Astrocyte of the spinal cord (primary cell): ENCODE data around the gene KCNK5.

ENCODE experiments used
- DNase-seq: peaks from one replicate; pipeline ENCODE4 v3.0.0; 2011; ENCODE audit warnings: low read depth, low spot score
- H3K4me3 ChIP-seq: 2 replicates; pipeline ENCODE4 v1.5.1; 2011; ENCODE audit warnings: low read depth, mild to moderate bottlenecking, low read length, moderate library complexity
- in situ Hi-C: cut with HindIII; loops from 2 replicates; pipeline ENCODE4 v1.10.0; 2017; ENCODE audit warnings: low sequenced_read_pairs
- TF ChIP-seq, protein P1 (sequence below): IDR thresholded peaks from 2 replicates; pipeline ENCODE4 v1.5.1; 2012; ENCODE audit warnings: low read depth, mild to moderate bottlenecking, low read length, inconsistent platforms

Gene KCNK5

DNA sequence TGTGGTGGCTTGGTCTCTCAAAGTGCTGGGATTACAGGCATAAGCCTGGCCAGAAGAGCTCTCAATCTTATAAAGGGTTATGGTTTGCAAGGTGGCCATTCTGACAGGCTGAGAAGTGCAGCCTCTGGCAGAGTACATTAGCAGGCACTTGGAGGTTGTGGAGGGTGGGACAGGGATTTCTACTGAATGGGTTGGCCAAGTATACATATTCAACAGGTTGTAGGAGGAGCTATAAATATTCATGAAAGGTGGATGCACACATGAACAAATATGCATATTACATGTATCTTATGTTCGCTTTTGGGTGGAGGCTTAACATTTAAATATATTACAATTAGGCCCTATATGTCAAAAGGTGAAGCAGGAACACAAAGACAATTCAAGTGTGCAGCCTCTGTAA, 20.0 kb upstream of the KCNK5 start:
- TF ChIP-seq, protein P1, sequence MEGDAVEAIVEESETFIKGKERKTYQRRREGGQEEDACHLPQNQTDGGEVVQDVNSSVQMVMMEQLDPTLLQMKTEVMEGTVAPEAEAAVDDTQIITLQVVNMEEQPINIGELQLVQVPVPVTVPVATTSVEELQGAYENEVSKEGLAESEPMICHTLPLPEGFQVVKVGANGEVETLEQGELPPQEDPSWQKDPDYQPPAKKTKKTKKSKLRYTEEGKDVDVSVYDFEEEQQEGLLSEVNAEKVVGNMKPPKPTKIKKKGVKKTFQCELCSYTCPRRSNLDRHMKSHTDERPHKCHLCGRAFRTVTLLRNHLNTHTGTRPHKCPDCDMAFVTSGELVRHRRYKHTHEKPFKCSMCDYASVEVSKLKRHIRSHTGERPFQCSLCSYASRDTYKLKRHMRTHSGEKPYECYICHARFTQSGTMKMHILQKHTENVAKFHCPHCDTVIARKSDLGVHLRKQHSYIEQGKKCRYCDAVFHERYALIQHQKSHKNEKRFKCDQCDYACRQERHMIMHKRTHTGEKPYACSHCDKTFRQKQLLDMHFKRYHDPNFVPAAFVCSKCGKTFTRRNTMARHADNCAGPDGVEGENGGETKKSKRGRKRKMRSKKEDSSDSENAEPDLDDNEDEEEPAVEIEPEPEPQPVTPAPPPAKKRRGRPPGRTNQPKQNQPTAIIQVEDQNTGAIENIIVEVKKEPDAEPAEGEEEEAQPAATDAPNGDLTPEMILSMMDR, result no peak
- DNase-seq, result no peak
- no peak overlapping the region for H3K4me3 ChIP-seq
- in situ Hi-C loops, result no loop called here

DNA sequence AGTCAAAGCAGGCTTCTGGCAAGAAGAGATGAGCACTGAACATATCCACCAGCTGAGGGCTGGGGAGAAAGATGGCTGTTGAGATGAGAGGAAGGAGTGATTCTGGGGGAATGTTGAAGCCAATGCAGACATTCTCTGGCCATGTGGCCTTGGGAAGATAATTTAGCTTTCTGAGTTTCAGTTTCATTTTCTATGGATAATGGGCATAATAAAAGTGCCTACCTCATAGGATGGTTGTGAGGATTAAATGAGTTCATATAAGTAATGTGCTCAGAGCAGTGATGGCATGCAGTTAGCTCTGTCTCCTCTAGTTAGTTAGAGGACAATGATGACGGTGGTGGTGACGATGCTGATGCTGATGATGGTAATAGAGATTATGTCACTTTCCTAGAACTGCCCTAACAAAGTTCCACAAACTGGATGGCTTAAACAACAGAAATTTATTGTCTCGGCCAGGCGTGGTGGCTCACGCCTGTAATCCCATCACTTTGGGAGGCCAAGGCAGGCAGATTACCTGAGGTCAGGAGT, 18.5 kb upstream of the KCNK5 start:
- no peak overlapping the region for H3K4me3 ChIP-seq
- TF ChIP-seq, protein P1, result no peak
- DNase-seq, result no peak
- in situ Hi-C loops, result no loop called here

DNA sequence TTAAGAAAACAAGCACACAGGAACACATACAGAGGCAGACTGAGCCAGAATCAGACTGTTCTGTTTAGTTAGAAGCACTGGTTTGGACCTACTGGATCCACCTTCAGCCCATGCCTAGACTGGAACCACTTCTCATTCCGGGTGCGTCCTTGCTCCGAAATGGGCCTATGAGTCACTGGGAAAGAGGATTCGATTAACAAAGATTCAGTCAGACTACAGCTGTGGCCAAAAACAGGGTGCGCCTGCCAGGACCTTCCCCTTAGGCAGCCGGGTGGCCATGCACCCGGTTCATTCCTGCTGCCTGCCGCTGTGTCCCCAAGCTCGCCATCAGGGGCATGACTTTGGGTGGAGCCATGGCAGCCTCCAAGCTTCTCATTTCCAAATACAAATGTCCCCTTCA, 14.5 kb upstream of the KCNK5 start:
- DNase-seq, result no peak
- TF ChIP-seq, protein P1, result no peak
- no peak overlapping the region for H3K4me3 ChIP-seq
- in situ Hi-C loops, result no loop called here

DNA sequence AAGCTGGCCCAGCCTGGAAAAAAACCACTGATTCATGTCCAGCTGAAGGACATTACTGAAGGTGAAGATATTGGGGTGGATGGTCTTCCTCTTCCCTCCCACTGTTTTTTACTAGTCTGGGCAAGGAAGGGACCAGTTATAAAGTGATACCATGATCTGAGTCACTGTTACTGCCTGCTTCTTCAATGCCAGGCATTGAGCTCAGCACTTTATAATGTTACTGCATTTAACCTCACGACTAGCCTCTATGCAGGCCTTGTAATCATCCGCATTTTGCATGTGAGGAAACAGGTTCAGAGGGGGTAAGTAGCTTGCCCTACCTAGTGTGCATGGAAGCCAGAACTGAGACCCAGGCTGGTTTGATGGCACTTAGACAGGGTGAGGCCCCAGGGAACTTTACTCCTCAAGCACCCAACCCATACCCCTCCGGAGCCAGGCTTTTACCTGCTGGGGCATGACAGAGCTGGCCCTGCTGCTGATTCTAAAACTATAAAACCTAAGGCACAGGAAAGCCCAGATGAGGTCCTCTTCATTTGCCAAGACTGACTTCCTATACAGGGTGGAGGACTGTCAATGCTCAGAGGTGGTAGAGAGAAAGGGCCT, 11.0 kb upstream of the KCNK5 start:
- DNase-seq, result no peak
- no peak overlapping the region for H3K4me3 ChIP-seq
- in situ Hi-C loops, result no loop called here
- TF ChIP-seq, protein P1, result no peak

DNA sequence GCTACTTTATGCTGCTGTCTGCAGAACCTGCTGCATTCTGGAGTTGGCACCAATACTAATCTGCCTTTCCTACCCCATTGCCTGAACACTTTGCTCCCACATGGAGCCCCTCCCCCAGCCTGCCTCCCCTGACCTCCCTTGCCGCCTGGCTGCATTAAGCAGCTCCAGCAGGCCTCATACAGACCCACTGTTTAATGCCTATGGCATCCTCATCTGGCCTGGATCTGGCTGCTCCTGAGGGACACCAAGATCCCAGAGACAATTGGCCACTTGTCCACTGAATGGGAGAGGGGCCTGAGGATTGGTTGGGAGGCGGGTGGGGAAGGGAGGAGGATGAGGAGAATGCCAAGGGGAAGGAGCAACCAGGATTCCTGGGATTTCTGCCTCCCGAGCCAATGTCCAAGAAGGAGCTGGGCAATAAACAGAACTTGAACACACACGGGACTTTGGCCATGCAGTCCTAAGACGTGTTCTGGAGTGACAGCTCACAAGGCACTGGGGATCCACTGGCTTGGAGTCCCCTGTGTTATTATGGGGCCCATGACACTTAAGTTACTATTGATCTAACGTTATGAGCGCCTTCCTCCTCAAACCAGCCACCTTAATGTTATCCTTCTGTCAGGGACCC, 10.4 kb upstream of the KCNK5 start:
- DNase-seq, result no peak
- TF ChIP-seq, protein P1, result no peak
- in situ Hi-C loops, result no loop called here
- H3K4me3 ChIP-seq, result no peak overlapping the region

DNA sequence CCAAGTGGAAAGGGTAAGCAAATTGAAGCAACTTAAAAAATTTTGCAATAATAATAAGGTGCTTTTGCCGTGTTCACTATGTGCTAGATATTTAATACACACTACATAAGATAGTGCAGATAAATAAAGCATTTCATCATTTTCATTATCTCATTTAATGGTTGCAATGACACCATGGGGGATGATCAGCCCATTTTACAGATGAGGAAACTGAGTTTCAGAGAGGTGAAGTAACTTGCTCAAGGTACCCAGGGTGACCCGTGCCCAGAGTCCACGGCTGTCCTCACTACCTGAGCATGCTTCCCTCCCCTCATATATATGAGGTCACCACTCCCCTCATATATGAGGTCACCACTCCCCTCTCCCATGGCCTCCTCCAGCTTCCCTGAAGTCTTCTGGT, 7.5 kb upstream of the KCNK5 start:
- DNase-seq, result no peak
- TF ChIP-seq, protein P1, result no peak
- no peak overlapping the region for H3K4me3 ChIP-seq
- in situ Hi-C loops, result no loop called here
